Subcutaneous adipose tissue (tissue), 4 donors: ENCODE results near the gene GMDS. TPM values are rescaled to one million over a fixed set of nuclear protein-coding genes. Genes with fewer than 3 reads are reported as not detected.

Experiments
- total RNA-seq, 4 donors: library from RNA; depleted of rRNA; stranded (reverse); fragments of >200 nt; gene quantifications; one replicate each; pipeline ENCODE4 v1.1.0, GENCODE V29; 2016
- TF ChIP-seq, protein P1 (sequence below): fragments of 450-650 bp; IDR thresholded peaks from one replicate; pipeline ENCODE4 v1.5.1; 2016; ENCODE audit warnings: low read depth, mild to moderate bottlenecking, control low read depth, antibody characterized with exemption, moderate library complexity

Gene GMDS
- total RNA-seq, 4 donors from 2014 or later = 10.1 to 17.3 (median 13.9) TPM

DNA sequence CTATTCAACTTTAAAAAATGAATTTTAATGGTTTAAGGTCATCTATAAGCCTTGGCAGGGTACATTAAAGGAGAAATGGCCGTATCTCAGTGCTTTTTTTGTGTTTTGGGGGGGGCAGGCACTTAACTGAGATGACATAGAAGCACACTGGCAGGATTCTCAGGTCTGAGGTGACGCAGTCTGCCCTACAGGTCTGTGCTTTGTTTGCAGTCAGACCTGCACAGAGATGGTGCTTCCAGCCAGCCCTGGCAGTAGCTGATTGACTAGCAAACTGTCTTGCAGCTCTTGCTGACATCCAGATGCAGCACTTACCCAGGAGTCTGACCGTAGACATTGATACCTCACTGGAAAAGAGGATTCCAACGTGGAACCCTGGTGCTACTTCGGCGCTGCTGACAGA, 386.5 kb downstream of the GMDS start:
- TF ChIP-seq, protein P1, sequence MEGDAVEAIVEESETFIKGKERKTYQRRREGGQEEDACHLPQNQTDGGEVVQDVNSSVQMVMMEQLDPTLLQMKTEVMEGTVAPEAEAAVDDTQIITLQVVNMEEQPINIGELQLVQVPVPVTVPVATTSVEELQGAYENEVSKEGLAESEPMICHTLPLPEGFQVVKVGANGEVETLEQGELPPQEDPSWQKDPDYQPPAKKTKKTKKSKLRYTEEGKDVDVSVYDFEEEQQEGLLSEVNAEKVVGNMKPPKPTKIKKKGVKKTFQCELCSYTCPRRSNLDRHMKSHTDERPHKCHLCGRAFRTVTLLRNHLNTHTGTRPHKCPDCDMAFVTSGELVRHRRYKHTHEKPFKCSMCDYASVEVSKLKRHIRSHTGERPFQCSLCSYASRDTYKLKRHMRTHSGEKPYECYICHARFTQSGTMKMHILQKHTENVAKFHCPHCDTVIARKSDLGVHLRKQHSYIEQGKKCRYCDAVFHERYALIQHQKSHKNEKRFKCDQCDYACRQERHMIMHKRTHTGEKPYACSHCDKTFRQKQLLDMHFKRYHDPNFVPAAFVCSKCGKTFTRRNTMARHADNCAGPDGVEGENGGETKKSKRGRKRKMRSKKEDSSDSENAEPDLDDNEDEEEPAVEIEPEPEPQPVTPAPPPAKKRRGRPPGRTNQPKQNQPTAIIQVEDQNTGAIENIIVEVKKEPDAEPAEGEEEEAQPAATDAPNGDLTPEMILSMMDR = no peak

DNA sequence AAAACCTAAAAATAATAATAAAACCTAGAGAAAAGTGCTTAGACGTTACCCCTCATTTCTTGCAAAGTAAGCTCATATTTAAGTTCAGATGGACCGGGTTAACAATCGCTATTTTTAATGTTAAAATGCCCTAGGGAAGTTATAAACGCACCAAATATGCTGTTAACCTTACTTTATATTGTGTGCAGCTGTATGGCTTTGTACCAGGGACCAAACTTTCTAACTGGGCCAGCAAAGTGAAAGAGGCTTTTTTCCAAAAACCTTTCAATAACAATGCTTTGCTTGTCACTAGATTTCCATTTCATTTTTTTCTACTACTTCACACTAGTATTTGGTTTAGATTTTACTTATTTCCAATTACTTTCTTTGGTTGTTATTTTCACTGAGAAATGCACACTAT, 387.2 kb downstream of the GMDS start:
- TF ChIP-seq, protein P1 = no peak

DNA sequence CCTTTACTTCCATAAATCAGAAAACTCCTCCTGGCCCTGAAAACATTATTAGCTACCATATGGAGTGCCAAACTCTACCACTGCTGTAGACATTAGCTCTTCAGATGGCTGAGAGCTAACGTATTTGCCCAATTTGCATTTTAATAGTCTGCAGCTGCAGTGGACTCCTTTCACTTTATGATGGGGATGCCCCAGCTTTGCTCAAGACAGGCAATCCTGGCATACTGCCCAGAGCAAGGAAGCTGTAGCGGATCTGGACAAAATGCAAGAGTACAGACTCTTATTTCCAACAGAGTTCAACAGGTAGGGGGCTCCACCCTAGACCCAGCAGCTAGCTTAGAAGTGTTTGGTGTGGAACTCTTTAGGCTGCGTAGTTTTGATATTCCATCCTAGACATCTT, 389.0 kb downstream of the GMDS start:
- TF ChIP-seq, protein P1 = no peak

DNA sequence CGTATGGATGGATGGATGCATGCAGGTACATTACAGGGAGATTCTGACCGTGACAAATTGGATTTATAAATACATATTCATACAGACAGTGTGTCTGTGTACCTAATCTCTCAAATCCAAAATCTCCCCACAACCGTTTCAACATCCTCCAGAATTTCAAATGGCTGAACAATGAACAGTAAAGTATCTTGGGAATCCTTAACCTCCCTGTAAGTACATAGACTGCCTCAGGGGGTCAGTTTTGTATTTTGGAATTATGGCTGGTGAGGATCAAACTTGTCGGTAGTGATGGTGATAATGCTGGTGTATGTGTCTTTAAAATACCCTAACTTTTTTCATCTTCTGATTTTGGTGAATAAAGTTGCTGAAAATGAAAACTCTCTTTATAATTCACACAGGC, 389.5 kb downstream of the GMDS start:
- TF ChIP-seq, protein P1 = no peak

DNA sequence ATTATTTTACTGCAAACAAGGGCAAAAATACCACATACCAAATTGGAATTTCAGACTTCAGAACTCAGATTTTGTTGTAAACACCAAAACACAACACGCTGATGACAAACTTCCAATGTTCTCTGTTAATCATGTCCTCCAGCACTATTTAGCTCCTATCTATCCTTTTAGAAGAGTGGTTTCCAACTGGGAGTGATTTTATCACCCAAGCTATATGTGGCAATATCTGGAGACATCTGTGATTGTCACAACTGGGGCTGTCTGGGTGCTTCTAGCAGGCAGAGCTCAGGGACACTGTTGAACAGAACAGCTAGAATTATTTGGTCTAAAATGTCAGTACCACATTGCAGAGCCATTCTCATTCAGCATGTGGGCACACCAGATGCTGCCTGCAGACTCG, 391.1 kb downstream of the GMDS start:
- TF ChIP-seq, protein P1 = no peak

DNA sequence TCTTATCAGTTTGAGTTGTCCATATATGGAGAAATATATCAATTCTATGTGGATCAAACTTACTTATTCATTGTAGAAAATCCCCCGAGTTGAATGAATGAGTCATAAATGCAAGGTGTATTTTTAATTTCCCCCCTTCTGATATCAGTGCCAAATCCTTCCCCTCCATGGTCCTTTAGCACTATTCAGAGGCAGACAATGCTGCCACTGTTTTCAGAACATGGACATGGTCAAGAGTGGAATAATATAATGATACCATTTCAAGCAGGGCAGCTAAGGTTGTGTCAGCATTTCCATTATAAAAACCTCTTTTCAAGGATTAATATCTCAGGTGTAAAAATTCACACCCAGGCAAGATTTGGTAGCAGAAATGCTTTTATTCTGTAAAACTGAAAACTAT, 391.6 kb downstream of the GMDS start:
- TF ChIP-seq, protein P1 = no peak

DNA sequence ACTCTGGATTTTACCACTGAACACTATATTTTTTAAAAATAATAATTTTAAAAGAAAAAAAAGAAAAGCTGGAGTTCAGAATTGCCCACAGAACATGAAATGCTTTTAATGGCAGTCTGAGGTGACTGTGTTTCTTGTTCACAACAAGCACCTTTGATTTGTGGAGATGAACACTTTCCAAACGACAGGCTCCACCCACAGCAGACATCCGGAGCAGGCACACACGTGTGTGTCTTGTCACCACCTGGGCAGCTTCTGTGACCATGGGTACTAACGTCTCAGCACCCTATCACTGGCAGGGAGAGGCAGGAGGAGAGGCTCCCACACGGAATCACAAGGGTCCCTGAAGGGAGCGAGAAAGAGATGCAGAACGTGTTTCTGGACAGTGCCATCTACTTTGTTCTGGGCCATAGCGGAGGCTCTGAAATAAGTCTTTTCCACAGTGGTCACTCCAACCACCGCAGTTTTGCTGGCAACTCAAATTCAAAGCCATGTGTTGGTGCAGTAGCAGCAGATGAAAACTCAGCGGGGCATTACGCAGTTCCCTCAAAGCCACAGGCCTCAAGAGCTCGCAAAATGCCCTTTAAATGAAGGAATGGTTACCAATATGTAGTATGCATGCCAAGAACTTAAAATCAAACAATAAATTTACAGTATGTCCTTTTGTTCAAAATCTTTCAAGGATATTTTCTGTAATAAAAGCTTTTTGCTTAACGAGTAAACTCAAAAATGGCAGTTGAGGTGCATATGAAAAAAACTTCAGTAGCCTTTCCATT, 393.5 kb downstream of the GMDS start:
- TF ChIP-seq, protein P1 = no peak
